Measurements from ENCODE around the gene GET4.

GRCh38 chr7:897771-898376 lies 21.5 kb downstream of the GET4 start:
- TF ChIP-seq EZH2 (IDR thresholded peaks at IDR 0.05; ENCODE audit: borderline replicate concordance, low read length), result no peak
- TF ChIP-seq, protein P1, sequence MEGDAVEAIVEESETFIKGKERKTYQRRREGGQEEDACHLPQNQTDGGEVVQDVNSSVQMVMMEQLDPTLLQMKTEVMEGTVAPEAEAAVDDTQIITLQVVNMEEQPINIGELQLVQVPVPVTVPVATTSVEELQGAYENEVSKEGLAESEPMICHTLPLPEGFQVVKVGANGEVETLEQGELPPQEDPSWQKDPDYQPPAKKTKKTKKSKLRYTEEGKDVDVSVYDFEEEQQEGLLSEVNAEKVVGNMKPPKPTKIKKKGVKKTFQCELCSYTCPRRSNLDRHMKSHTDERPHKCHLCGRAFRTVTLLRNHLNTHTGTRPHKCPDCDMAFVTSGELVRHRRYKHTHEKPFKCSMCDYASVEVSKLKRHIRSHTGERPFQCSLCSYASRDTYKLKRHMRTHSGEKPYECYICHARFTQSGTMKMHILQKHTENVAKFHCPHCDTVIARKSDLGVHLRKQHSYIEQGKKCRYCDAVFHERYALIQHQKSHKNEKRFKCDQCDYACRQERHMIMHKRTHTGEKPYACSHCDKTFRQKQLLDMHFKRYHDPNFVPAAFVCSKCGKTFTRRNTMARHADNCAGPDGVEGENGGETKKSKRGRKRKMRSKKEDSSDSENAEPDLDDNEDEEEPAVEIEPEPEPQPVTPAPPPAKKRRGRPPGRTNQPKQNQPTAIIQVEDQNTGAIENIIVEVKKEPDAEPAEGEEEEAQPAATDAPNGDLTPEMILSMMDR (IDR thresholded peaks at IDR 0.05; ENCODE audit: low read length), result no peak

Measured in OCI-LY1 (cell line).